AG09309 (cell line): ENCODE measurements around the gene LYPD5.
"Not testable (repeated sequence)": the region's sequence is repeated elsewhere in the genome, so short reads cannot be mapped to it uniquely, and the experiment has no call there.

Source experiments
- DNase-seq: peaks from one replicate; pipeline ENCODE4 v3.0.0-alpha.2; 2010; ENCODE audit warnings: low read depth
- H3K4me3 ChIP-seq: 2 replicates; pipeline ENCODE4 v1.5.1; 2011; ENCODE audit warnings: mild to moderate bottlenecking, low read depth, low read length, moderate library complexity; ENCODE audit not compliant: control insufficient read depth
- CTCF ChIP-seq: IDR thresholded peaks from 2 replicates; pipeline ENCODE4 v1.5.1; 2011; ENCODE audit warnings: mild to moderate bottlenecking, low read depth, low read length, inconsistent platforms; ENCODE audit not compliant: insufficient read depth, control insufficient read depth; ENCODE audit errors: missing control alignments

LYPD5 gene

DNA sequence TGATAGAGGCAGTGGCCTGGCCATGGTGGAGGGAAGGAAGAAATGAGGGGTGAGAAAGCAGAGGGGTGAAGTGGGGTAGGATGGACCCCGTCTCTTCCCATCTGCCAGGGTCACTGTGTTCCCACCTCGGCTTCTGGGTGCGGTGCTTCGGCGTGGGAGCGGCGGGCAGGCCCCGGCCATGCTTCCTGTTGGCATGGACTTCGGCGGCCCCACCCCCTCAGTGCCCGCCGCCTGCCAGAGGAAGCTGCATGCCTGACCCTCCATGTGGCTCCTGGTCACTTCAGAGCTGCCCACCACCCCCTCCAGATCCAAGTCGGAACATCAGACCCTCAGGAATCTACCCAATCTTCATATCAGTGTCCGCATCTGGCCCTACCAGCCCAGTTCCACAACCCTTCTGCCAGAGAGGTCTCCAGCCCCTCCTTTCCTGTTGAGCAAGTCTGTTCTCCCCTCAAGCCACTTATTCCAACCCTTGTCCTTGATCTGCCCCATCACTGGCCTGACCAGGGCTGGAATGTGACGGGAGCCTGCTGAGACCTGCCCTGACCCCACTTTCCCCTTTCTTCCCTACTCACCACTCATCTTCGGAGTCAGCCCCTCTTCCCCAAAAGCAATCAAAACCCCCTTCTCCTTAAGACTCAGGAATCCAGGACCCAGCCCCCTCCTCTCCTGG, 23.0 kb downstream of the LYPD5 start:
- H3K4me3 ChIP-seq = peak overlapping the region; percentile 48
- TF ChIP-seq CTCF = no peak
- DNase-seq = no peak

GRCh38 chr19:43778651-43779050, 23.6 kb downstream of the LYPD5 start:
- DNase-seq = no peak
- H3K4me3 ChIP-seq = no peak overlapping the region
- TF ChIP-seq CTCF = no peak

DNA sequence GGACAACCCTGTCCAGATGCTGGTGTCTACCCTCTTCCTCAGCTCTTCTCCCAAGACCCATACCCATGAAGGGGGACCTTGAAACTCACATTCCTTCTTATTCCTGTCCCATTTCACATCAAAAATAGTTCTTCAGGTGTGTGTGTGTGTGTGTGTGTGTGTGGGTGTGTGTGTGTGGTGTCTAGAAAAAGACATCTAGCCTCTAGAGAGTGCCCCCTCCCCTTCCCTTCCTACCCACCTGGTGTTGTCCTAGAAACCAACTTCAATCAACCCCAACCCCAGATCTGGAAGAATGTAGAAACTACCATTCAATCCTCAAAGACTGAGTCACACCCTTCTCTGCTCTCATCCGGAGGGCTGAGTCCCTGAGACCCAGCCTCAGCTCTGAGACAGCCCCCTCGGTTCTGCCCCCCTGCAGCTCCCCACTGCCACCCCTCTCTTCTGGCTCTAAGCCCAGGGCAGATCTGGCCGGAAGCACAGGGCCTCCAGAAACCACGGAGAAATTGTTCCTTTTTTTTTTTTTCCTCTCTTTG, 25.0 kb downstream of the LYPD5 start:
- no peak overlapping the region for H3K4me3 ChIP-seq
- TF ChIP-seq CTCF = no peak

DNA sequence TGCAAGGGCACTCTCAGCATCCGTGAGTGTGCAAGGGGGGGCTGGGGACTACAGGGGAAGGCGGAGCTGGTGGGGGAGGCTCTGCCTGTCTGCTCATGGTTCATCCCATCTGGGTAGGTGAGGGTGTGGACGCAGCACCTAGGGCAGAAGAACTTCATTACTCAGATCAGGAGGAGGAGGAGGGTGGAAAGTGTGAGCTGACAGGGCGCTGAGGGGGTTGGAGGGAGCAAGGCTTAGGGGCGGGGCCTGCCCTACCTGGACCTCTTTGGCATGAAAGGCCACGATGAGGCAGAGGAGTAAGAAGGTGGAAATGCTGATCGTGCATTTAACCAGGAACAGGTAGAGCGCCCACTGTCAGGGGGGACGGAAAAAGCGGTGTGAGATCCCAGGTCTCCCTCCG, 26.0 kb downstream of the LYPD5 start:
- H3K4me3 ChIP-seq = no peak overlapping the region
- no peak for TF ChIP-seq CTCF
- DNase-seq = no peak

More for the DNA sequence above, 25.0 kb downstream of the LYPD5 start:
- no peak for DNase-seq

DNA sequence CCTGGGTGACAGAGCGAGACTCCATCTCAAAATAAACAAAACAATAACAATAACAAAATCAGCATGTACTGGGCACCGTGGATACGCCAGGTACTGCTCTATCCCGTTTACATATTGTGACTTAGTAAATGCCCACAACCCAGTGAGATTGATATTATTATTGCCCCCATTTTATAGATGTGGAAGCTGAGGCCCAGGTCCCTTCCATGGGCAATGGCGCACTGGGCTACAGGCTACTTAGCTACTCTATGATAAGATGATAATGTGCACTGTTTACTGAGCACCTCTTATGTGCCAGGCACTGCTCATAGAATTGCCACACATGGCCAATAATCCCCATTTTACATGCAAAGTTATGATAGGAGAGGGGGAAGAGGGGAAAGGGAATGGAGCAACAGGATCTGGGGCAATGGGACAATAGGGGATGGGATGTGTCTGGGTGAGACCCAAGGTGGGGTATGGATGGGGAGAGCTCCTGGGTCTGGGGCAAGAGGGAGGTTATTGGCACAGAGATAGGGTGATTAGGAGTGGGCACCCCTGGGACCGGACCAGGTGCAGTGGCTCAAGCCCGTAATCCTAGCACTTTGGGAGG, 26.9 kb downstream of the LYPD5 start:
- no peak for DNase-seq
- no peak for TF ChIP-seq CTCF
- H3K4me3 ChIP-seq = no peak overlapping the region

DNA sequence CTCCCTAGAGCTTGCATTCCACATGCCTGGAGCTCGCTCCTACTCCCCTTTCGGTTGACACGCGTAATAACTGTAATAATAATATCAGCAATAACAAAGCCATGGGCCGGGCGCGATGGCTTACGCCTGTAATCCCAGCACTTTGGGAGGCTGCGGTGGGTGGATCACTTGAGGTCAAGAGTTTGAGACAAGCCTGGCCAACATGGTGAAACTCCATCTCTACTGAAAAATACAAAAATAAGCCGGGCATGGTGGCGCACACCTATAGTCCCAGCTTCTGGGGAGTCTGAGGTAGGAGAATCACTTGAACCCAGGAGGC, 27.3 kb downstream of the LYPD5 start:
- H3K4me3 ChIP-seq, DNase-seq: not testable (repeated sequence)

DNA sequence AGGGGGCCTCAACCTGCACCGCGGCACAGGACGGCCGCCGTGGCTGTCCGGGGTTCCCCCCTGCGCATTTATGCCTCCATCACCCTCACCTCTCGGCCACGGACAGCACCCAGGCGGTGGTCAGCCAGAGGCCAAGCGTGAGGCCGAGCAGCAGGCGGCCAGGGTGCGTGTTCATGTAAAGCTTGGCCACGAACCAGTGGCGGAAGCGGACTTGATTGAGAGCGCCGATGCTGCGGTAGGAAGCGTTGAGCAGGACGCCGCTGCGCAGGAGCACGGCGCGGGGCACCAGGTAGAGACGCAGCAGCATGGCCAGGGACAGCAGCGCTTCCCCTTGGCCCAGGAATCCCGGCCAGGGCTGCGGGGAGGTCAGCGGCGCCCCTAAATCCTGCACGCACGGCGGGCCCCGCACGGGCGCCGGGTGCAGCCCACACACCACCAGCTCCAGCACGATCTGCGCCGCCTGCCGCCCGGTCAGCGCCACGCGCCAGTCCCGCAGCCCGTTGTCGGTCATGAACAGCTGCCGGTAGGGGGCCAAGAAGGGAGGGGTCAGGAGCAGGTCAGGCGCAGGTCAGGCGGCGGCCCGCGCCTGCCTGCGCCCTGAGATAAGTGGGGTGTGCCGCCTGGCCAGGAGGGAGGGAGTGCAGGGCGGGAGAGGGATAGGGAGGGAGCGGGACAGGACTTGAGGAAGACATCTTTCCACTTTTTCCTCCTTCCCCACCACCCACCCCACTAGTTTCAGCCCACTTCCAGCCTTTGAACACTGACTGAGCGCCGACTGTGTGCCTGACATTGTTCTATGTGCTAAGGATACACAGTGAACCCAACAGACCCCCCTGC, 27.9 kb downstream of the LYPD5 start:
- peak; percentile 47 for TF ChIP-seq CTCF
- no peak for DNase-seq
- H3K4me3 ChIP-seq = no peak overlapping the region
